ENCODE results near the gene OR14A2. TPM values are rescaled to one million over a fixed set of nuclear protein-coding genes. Genes with fewer than 3 reads are reported as not detected.
A peak's percentile ranks its signal among the peaks of the same experiment; 100 is the strongest.
"Not testable (repeated sequence)": the region's sequence is repeated elsewhere in the genome, so short reads cannot be mapped to it uniquely, and the experiment has no call there.

Gene OR14A2
- total and polyA plus RNA-seq, 9 donors, result not detected

- Histone ChIP-seq H3K27me3 (ENCODE audit: control insufficient read depth, insufficient read depth, low read length) (no peaks in the 10 kb centered on the region), H3K4me1 (ENCODE audit: control insufficient read depth, insufficient read depth, low read length) (no peaks in the 10 kb centered on the region), H3K36me3 (ENCODE audit: control insufficient read depth, insufficient read depth, low read length) (no peaks in the 10 kb centered on the region), H3K4me3 (ENCODE audit: low read length) (no peak overlapping the region), H3K9me3 (replicated peaks; ENCODE audit: control insufficient read depth, low read depth, low read length) (peaks cover 7% of the 10 kb centered on the region), H3K27ac (ENCODE audit: low read length) (no peak overlapping the region)
- WGBS (ENCODE audit: insufficient coverage), result no CpG with 5 or more reads among the region's 2 CpGs
- DNase-seq, result no peak
Observed at GRCh38 chr1:247740721-247741120, 7.2 kb downstream of the OR14A2 start.

- no peaks in the 10 kb centered on the region for H3K4me1 ChIP-seq (ENCODE audit: control insufficient read depth, insufficient read depth, low read length)
- H3K9me3 ChIP-seq (replicated peaks; ENCODE audit: control insufficient read depth, low read depth, low read length), result peaks cover 3% of the 10 kb centered on the region
- H3K4me3 ChIP-seq (ENCODE audit: low read length), result no peak within 1 kb of the TSS
- DNase-seq, result no peak
- H3K27ac ChIP-seq (ENCODE audit: low read length), result no peak within 1 kb of the TSS
- H3K27me3 ChIP-seq (ENCODE audit: control insufficient read depth, insufficient read depth, low read length), result no peaks in the 10 kb centered on the region
- WGBS (ENCODE audit: insufficient coverage), result no CpG with 5 or more reads among the region's 1 CpG
- H3K36me3 ChIP-seq (ENCODE audit: control insufficient read depth, insufficient read depth, low read length), result no peaks in the 10 kb centered on the region
Observed at GRCh38 chr1:247738315-247738714, 9.6 kb downstream of the OR14A2 start, which contains the start of gene OR14K1. OR14K1 (plus strand) TSS chr1:247738615; CDS start chr1:247738615, 0 bp downstream.

- WGBS (ENCODE audit: insufficient coverage), result no CpG with 5 or more reads among the region's 4 CpGs
- Histone ChIP-seq H3K27me3 (ENCODE audit: control insufficient read depth, insufficient read depth, low read length) (no peaks in the 10 kb centered on the region), H3K9me3 (replicated peaks; ENCODE audit: control insufficient read depth, low read depth, low read length) (peaks cover 11% of the 10 kb centered on the region), H3K27ac (ENCODE audit: low read length) (no peak overlapping the region), H3K4me3 (ENCODE audit: low read length) (no peak overlapping the region), H3K4me1 (ENCODE audit: control insufficient read depth, insufficient read depth, low read length) (no peaks in the 10 kb centered on the region), H3K36me3 (ENCODE audit: control insufficient read depth, insufficient read depth, low read length) (no peaks in the 10 kb centered on the region)
- DNase-seq, result no peak
Observed at GRCh38 chr1:247721222-247721621, 26.7 kb downstream of the OR14A2 start.

GRCh38 chr1:247716546-247716945 lies 31.4 kb downstream of the OR14A2 start, which contains the start of gene OR6F1:
OR6F1 (minus strand) TSS chr1:247716646; CDS start chr1:247712755, 3,891 bp downstream.
- no peaks in the 10 kb centered on the region for H3K36me3 ChIP-seq (ENCODE audit: control insufficient read depth, insufficient read depth, low read length)
- WGBS (ENCODE audit: insufficient coverage), result no CpG with 5 or more reads among the region's 3 CpGs
- no peaks in the 10 kb centered on the region for H3K27me3 ChIP-seq (ENCODE audit: control insufficient read depth, insufficient read depth, low read length)
- no peak within 1 kb of the TSS for H3K4me3 ChIP-seq (ENCODE audit: low read length)
- no peak within 1 kb of the TSS for H3K27ac ChIP-seq (ENCODE audit: low read length)
- no peak for DNase-seq
- H3K4me1 ChIP-seq (ENCODE audit: control insufficient read depth, insufficient read depth, low read length), result no peaks in the 10 kb centered on the region
- H3K9me3 ChIP-seq (replicated peaks; ENCODE audit: control insufficient read depth, low read depth, low read length), result peaks cover 10% of the 10 kb centered on the region

- peaks cover 9% of the 10 kb centered on the region for H3K9me3 ChIP-seq (replicated peaks; ENCODE audit: control insufficient read depth, low read depth, low read length)
- DNase-seq, result no peak
- no peaks in the 10 kb centered on the region for H3K27me3 ChIP-seq (ENCODE audit: control insufficient read depth, insufficient read depth, low read length)
- H3K4me3 ChIP-seq (ENCODE audit: low read length), result no peak overlapping the region
- whole genome bisulfite sequencing (ENCODE audit: insufficient coverage), result 93% methylated on average over 6 of the region's 7 CpGs
- H3K36me3 ChIP-seq (ENCODE audit: control insufficient read depth, insufficient read depth, low read length), result no peaks in the 10 kb centered on the region
- H3K27ac ChIP-seq (ENCODE audit: low read length), result no peak overlapping the region
- H3K4me1 ChIP-seq (ENCODE audit: control insufficient read depth, insufficient read depth, low read length), result no peaks in the 10 kb centered on the region
Observed at GRCh38 chr1:247713753-247714152, 34.2 kb downstream of the OR14A2 start.

- peaks cover 15% of the 10 kb centered on the region for H3K9me3 ChIP-seq (replicated peaks; ENCODE audit: control insufficient read depth, low read depth, low read length)
- not testable (repeated sequence) for H3K4me3 ChIP-seq (ENCODE audit: low read length); H3K4me1 ChIP-seq (ENCODE audit: control insufficient read depth, insufficient read depth, low read length); H3K36me3 ChIP-seq (ENCODE audit: control insufficient read depth, insufficient read depth, low read length); DNase-seq; H3K27ac ChIP-seq (ENCODE audit: low read length); H3K27me3 ChIP-seq (ENCODE audit: control insufficient read depth, insufficient read depth, low read length)
- WGBS (ENCODE audit: insufficient coverage), result 100% methylated on average over 1 of the region's 8 CpGs
Observed at GRCh38 chr1:247710681-247711080, 37.3 kb downstream of the OR14A2 start.

GRCh38 chr1:247701338-247701737 lies 46.6 kb downstream of the OR14A2 start:
- Histone ChIP-seq H3K27ac (ENCODE audit: low read length) (no peak overlapping the region), H3K36me3 (ENCODE audit: control insufficient read depth, insufficient read depth, low read length) (no peaks in the 10 kb centered on the region), H3K4me3 (ENCODE audit: low read length) (no peak overlapping the region), H3K4me1 (ENCODE audit: control insufficient read depth, insufficient read depth, low read length) (no peaks in the 10 kb centered on the region), H3K27me3 (ENCODE audit: control insufficient read depth, insufficient read depth, low read length) (no peaks in the 10 kb centered on the region), H3K9me3 (replicated peaks; ENCODE audit: control insufficient read depth, low read depth, low read length) (peaks cover 7% of the 10 kb centered on the region)
- WGBS (ENCODE audit: insufficient coverage), result no CpG with 5 or more reads among the region's 1 CpG
- no peak for DNase-seq

- H3K4me1 ChIP-seq (ENCODE audit: control insufficient read depth, insufficient read depth, low read length), result no peaks in the 10 kb centered on the region
- H3K27me3 ChIP-seq (ENCODE audit: control insufficient read depth, insufficient read depth, low read length), result no peaks in the 10 kb centered on the region
- H3K9me3 ChIP-seq (replicated peaks; ENCODE audit: control insufficient read depth, low read depth, low read length), result no peaks in the 10 kb centered on the region
- no peak overlapping the region for H3K27ac ChIP-seq (ENCODE audit: low read length)
- H3K36me3 ChIP-seq (ENCODE audit: control insufficient read depth, insufficient read depth, low read length), result no peaks in the 10 kb centered on the region
- no peak overlapping the region for H3K4me3 ChIP-seq (ENCODE audit: low read length)
- peak; percentile 26 for DNase-seq
- no CpG with 5 or more reads among the region's 7 CpGs for WGBS (ENCODE audit: insufficient coverage)
Observed at GRCh38 chr1:247681288-247681897, 66.5 kb downstream of the OR14A2 start.

GRCh38 chr1:247680171-247680570 lies 67.8 kb downstream of the OR14A2 start:
- no peak overlapping the region for H3K4me3 ChIP-seq (ENCODE audit: low read length)
- H3K27me3 ChIP-seq (ENCODE audit: control insufficient read depth, insufficient read depth, low read length), result no peaks in the 10 kb centered on the region
- H3K4me1 ChIP-seq (ENCODE audit: control insufficient read depth, insufficient read depth, low read length), result no peaks in the 10 kb centered on the region
- no peak for DNase-seq
- 77% methylated on average over 2 of the region's 4 CpGs for WGBS (ENCODE audit: insufficient coverage)
- H3K9me3 ChIP-seq (replicated peaks; ENCODE audit: control insufficient read depth, low read depth, low read length), result no peaks in the 10 kb centered on the region
- H3K36me3 ChIP-seq (ENCODE audit: control insufficient read depth, insufficient read depth, low read length), result no peaks in the 10 kb centered on the region
- H3K27ac ChIP-seq (ENCODE audit: low read length), result no peak overlapping the region

- Histone ChIP-seq H3K9me3 (replicated peaks; ENCODE audit: control insufficient read depth, low read depth, low read length) (no peaks in the 10 kb centered on the region), H3K27ac (ENCODE audit: low read length) (no peak within 1 kb of the TSS), H3K4me3 (ENCODE audit: low read length) (no peak within 1 kb of the TSS), H3K4me1 (ENCODE audit: control insufficient read depth, insufficient read depth, low read length) (no peaks in the 10 kb centered on the region), H3K27me3 (ENCODE audit: control insufficient read depth, insufficient read depth, low read length) (no peaks in the 10 kb centered on the region), H3K36me3 (ENCODE audit: control insufficient read depth, insufficient read depth, low read length) (no peaks in the 10 kb centered on the region)
- DNase-seq, result no peak
- no CpG with 5 or more reads among the region's 1 CpG for WGBS (ENCODE audit: insufficient coverage)
Observed at GRCh38 chr1:247679639-247680038, 68.3 kb downstream of the OR14A2 start, which contains the start of gene OR13G1. OR13G1 (minus strand) TSS chr1:247679739; CDS start chr1:247673041, 6,698 bp downstream.

Measured in muscle of leg (tissue), 11 donors.